ENCODE measurements around the gene PLB1. TPM values are rescaled to one million over a fixed set of nuclear protein-coding genes. Genes with fewer than 3 reads are reported as not detected.

PLB1 gene
- polyA plus RNA-seq, 3 donors: 20.2 to 35.8 (median 23.9) TPM

GRCh38 chr2:28565720-28566295 is 69.9 kb downstream of the PLB1 start:
- Mint-ChIP-seq H3K9me3 (peaks cover 0 to 3% (median 0%) of the 10 kb centered on the region in 7 donors), H3K36me3 (no peaks in the 10 kb centered on the region), H3K4me1 (peaks cover 6% of the 10 kb centered on the region), H3K27me3 (ENCODE audit: low read depth in 3 of 3) (peaks cover 0 to 3% (median 2%) of the 10 kb centered on the region in 3 donors), H3K27ac (no peak overlapping the region), H3K4me3 (peak overlapping the region; percentile 92 to 95)
- Histone ChIP-seq H3K36me3 (replicated peaks in 1 of 2; ENCODE audit: control insufficient read depth in 1 of 2, insufficient read depth in 2 of 2, low read length in 2 of 2) (no peaks in the 10 kb centered on the region), H2AFZ (ENCODE audit: insufficient read depth, low read depth, low read length, poor library complexity, severe bottlenecking) (peak overlapping the region; percentile 98), H3K9me3 (replicated peaks in 1 of 2; ENCODE audit: control insufficient read depth in 1 of 2, insufficient read depth in 1 of 2, low read length in 2 of 2) (no peaks in the 10 kb centered on the region), H3K27ac (ENCODE audit: low read depth in 1 of 2, low read length in 2 of 2) (no peak overlapping the region), H3K27me3 (ENCODE audit: control insufficient read depth in 2 of 2, insufficient read depth in 2 of 2, low read length in 2 of 2) (no peaks in the 10 kb centered on the region), H3K79me2 (ENCODE audit: insufficient read depth, low read length) (no peaks in the 10 kb centered on the region), H3K4me3 (replicated peaks in 1 of 3; ENCODE audit: low read depth in 2 of 3, low read length in 3 of 3) (peak overlapping the region in 1 of 3 experiments; percentile 84), H4K20me1 (ENCODE audit: insufficient read depth, low read length) (no peaks in the 10 kb centered on the region), H3K4me1 (ENCODE audit: control insufficient read depth in 1 of 2, insufficient read depth in 2 of 2, low read length in 2 of 2) (peaks cover 6 to 13% of the 10 kb centered on the region in 2 donors), H3K4me2 (replicated peaks; ENCODE audit: extremely low read depth, low read length, poor library complexity, severe bottlenecking) (peak overlapping the region; percentile 92), H3K9ac (ENCODE audit: insufficient read depth, low read length, poor library complexity, severe bottlenecking) (no peak overlapping the region)
- intact Hi-C loops (cut with micrococcal nuclease): loop anchor here (2.0 to 5.0 kb wide), 3 partner anchors 29 to 186 kb away; partner anchors contain the start of gene PPP1CB (in 2 of the 2)
- 90% methylated on average over 1 of the region's 3 CpGs for WGBS (ENCODE audit: insufficient coverage)
- no peak for TF ChIP-seq CTCF (IDR thresholded peaks at IDR 0.05)
- DNase-seq: no peak

GRCh38 chr2:28566521-28567041 is 70.7 kb downstream of the PLB1 start:
- H3K4me1 Mint-ChIP-seq: peaks cover 6% of the 10 kb centered on the region
- intact Hi-C loops (cut with micrococcal nuclease): loop anchor here (2.0 to 5.0 kb wide), 3 partner anchors 28 to 186 kb away; partner anchors contain the start of gene PPP1CB (in 2 of the 2)

More at GRCh38 chr2:28566521-28567041, 70.7 kb downstream of the PLB1 start:
- Histone ChIP-seq H3K79me2 (ENCODE audit: insufficient read depth, low read length) (no peaks in the 10 kb centered on the region), H3K27me3 (ENCODE audit: control insufficient read depth in 2 of 2, insufficient read depth in 2 of 2, low read length in 2 of 2) (no peaks in the 10 kb centered on the region), H3K4me2 (replicated peaks; ENCODE audit: extremely low read depth, low read length, poor library complexity, severe bottlenecking) (peak overlapping the region; percentile 92), H2AFZ (ENCODE audit: insufficient read depth, low read depth, low read length, poor library complexity, severe bottlenecking) (peak overlapping the region; percentile 98), H4K20me1 (ENCODE audit: insufficient read depth, low read length) (no peaks in the 10 kb centered on the region), H3K9me3 (replicated peaks in 1 of 2; ENCODE audit: control insufficient read depth in 1 of 2, insufficient read depth in 1 of 2, low read length in 2 of 2) (no peaks in the 10 kb centered on the region), H3K27ac (ENCODE audit: low read depth in 1 of 2, low read length in 2 of 2) (peak overlapping the region; percentile 17 to 77), H3K4me3 (replicated peaks in 1 of 3; ENCODE audit: low read depth in 2 of 3, low read length in 3 of 3) (peak overlapping the region; percentile 81 to 85 (median 84)), H3K36me3 (replicated peaks in 1 of 2; ENCODE audit: control insufficient read depth in 1 of 2, insufficient read depth in 2 of 2, low read length in 2 of 2) (no peaks in the 10 kb centered on the region), H3K9ac (ENCODE audit: insufficient read depth, low read length, poor library complexity, severe bottlenecking) (peak overlapping the region; percentile 77), H3K4me1 (ENCODE audit: control insufficient read depth in 1 of 2, insufficient read depth in 2 of 2, low read length in 2 of 2) (peaks cover 6 to 13% of the 10 kb centered on the region in 2 donors)
- WGBS (ENCODE audit: insufficient coverage): under 1% methylated on average over 29 of the region's 38 CpGs
- peak; percentile 81 to 86 (median 82) for DNase-seq
- H3K4me3 Mint-ChIP-seq: peak overlapping the region; percentile 92 to 95
- TF ChIP-seq CTCF (IDR thresholded peaks at IDR 0.05): peak; percentile 100
- H3K27ac Mint-ChIP-seq: peak overlapping the region; percentile 84 to 97 (median 94)
- no peaks in the 10 kb centered on the region for H3K36me3 Mint-ChIP-seq
- peaks cover 0 to 3% (median 2%) of the 10 kb centered on the region in 3 donors for H3K27me3 Mint-ChIP-seq (ENCODE audit: low read depth in 3 of 3)
- H3K9me3 Mint-ChIP-seq: peaks cover 0 to 3% (median under 1%) of the 10 kb centered on the region in 7 donors
